ENCODE data around the gene CCDC186.

The CCDC186 gene

GRCh38 chr10:114118514-114118913 lies 55.5 kb downstream of the CCDC186 start:
- H3K27ac ChIP-seq (ENCODE audit: low read length): no peak overlapping the region
- H2AFZ ChIP-seq (ENCODE audit: low read depth, low read length): no peak overlapping the region
- H3K27me3 ChIP-seq (ENCODE audit: insufficient read depth, low read length, poor library complexity): peaks cover 4% of the 10 kb centered on the region
- H3K4me2 ChIP-seq (ENCODE audit: insufficient read depth, low read length): no peak overlapping the region
- ATAC-seq (ENCODE audit: insufficient read depth, low read depth) (no peak), DNase-seq (no peak)
- TF ChIP-seq CTCF (IDR thresholded peaks at IDR 0.05; ENCODE audit: borderline replicate concordance, extremely low read depth, low read length, poor library complexity, severe bottlenecking) (no peak), EZH2 (IDR thresholded peaks at IDR 0.05; ENCODE audit: borderline replicate concordance, low read depth, low read length, severe bottlenecking) (no peak)
- no peaks in the 10 kb centered on the region for H3K36me3 ChIP-seq (ENCODE audit: insufficient read depth, low read length)
- H3K4me1 ChIP-seq (ENCODE audit: insufficient read depth, low read length): no peaks in the 10 kb centered on the region
- H3K9me3 ChIP-seq (ENCODE audit: insufficient read depth, low read length, severe bottlenecking): no peaks in the 10 kb centered on the region
- no peaks in the 10 kb centered on the region for H3K79me2 ChIP-seq (ENCODE audit: insufficient read depth, low read length)
- no peak overlapping the region for H3K9ac ChIP-seq (ENCODE audit: low read depth, low read length)
- no peak overlapping the region for H3K4me3 ChIP-seq (ENCODE audit: low read depth in 1 of 2, low read length in 2 of 2)
- H4K20me1 ChIP-seq (ENCODE audit: insufficient read depth, low read length): no peaks in the 10 kb centered on the region

- no peak overlapping the region for H2AFZ ChIP-seq (ENCODE audit: low read depth, low read length)
- no peaks in the 10 kb centered on the region for H3K36me3 ChIP-seq (ENCODE audit: insufficient read depth, low read length)
- H3K9ac ChIP-seq (ENCODE audit: low read depth, low read length): no peak overlapping the region
- peaks cover 5% of the 10 kb centered on the region for H3K27me3 ChIP-seq (ENCODE audit: insufficient read depth, low read length, poor library complexity)
- TF ChIP-seq CTCF (IDR thresholded peaks at IDR 0.05; ENCODE audit: borderline replicate concordance, extremely low read depth, low read length, poor library complexity, severe bottlenecking): no peak
- no peak for TF ChIP-seq EZH2 (IDR thresholded peaks at IDR 0.05; ENCODE audit: borderline replicate concordance, low read depth, low read length, severe bottlenecking)
- no peak overlapping the region for H3K4me3 ChIP-seq (ENCODE audit: low read depth in 1 of 2, low read length in 2 of 2)
- no peaks in the 10 kb centered on the region for H3K4me1 ChIP-seq (ENCODE audit: insufficient read depth, low read length)
- H3K79me2 ChIP-seq (ENCODE audit: insufficient read depth, low read length): no peaks in the 10 kb centered on the region
- no peak overlapping the region for H3K27ac ChIP-seq (ENCODE audit: low read length)
- no peaks in the 10 kb centered on the region for H4K20me1 ChIP-seq (ENCODE audit: insufficient read depth, low read length)
- no peak overlapping the region for H3K4me2 ChIP-seq (ENCODE audit: insufficient read depth, low read length)
- no peaks in the 10 kb centered on the region for H3K9me3 ChIP-seq (ENCODE audit: insufficient read depth, low read length, severe bottlenecking)
- ATAC-seq (ENCODE audit: insufficient read depth, low read depth): no peak
- DNase-seq: no peak
Observed at GRCh38 chr10:114117728-114118127, 56.3 kb downstream of the CCDC186 start.

- H4K20me1 ChIP-seq (ENCODE audit: insufficient read depth, low read length): no peaks in the 10 kb centered on the region
- H3K4me3 ChIP-seq (ENCODE audit: low read depth in 1 of 2, low read length in 2 of 2): no peak overlapping the region
- no peak overlapping the region for H2AFZ ChIP-seq (ENCODE audit: low read depth, low read length)
- no peaks in the 10 kb centered on the region for H3K4me1 ChIP-seq (ENCODE audit: insufficient read depth, low read length)
- DNase-seq (no peak), ATAC-seq (ENCODE audit: insufficient read depth, low read depth) (no peak)
- no peak overlapping the region for H3K4me2 ChIP-seq (ENCODE audit: insufficient read depth, low read length)
- no peak overlapping the region for H3K9ac ChIP-seq (ENCODE audit: low read depth, low read length)
- no peaks in the 10 kb centered on the region for H3K79me2 ChIP-seq (ENCODE audit: insufficient read depth, low read length)
- H3K9me3 ChIP-seq (ENCODE audit: insufficient read depth, low read length, severe bottlenecking): no peaks in the 10 kb centered on the region
- H3K36me3 ChIP-seq (ENCODE audit: insufficient read depth, low read length): no peaks in the 10 kb centered on the region
- no peak for TF ChIP-seq EZH2 (IDR thresholded peaks at IDR 0.05; ENCODE audit: borderline replicate concordance, low read depth, low read length, severe bottlenecking)
- TF ChIP-seq CTCF (IDR thresholded peaks at IDR 0.05; ENCODE audit: borderline replicate concordance, extremely low read depth, low read length, poor library complexity, severe bottlenecking): no peak
- H3K27ac ChIP-seq (ENCODE audit: low read length): no peak overlapping the region
- H3K27me3 ChIP-seq (ENCODE audit: insufficient read depth, low read length, poor library complexity): peaks cover 5% of the 10 kb centered on the region
Observed at GRCh38 chr10:114115661-114116445, 58.1 kb downstream of the CCDC186 start.

All from DND-41 (cell line).